Lung (tissue), 12 donors: ENCODE results near the gene KRT13. TPM values are rescaled to one million over a fixed set of nuclear protein-coding genes. Genes with fewer than 3 reads are reported as not detected.

Experiments used
- ATAC-seq: fragments of 200-7000 bp; cut with Tn5 transposase; one replicate; pipeline ENCODE4 v1.9.1; 2020; ENCODE audit warnings: moderate number of reproducible peaks; ENCODE audit not compliant: insufficient read depth, low FRiP score
- DNase-seq, 3 donors: peaks; one replicate each; pipeline ENCODE4 v3.0.0-alpha.2; 2013 to 2017
- H3K27ac ChIP-seq, 2 donors: one replicate each; pipeline ENCODE4 v1.5.1; 2013; ENCODE audit warnings: mild to moderate bottlenecking in 2 of 2, moderate library complexity in 2 of 2, control low read depth in 1 of 2, inconsistent platforms in 1 of 2, low read depth in 1 of 2, low read length in 1 of 2
- H3K27me3 ChIP-seq, 3 donors: one replicate each; pipeline ENCODE4 v1.5.1; 2013; ENCODE audit warnings: low read length in 2 of 3; ENCODE audit not compliant: control insufficient read depth in 3 of 3, insufficient read depth in 3 of 3
- H3K36me3 ChIP-seq, 4 donors: one replicate each; pipeline ENCODE4 v1.5.1; 2013; ENCODE audit warnings: low read length in 4 of 4, mild to moderate bottlenecking in 1 of 4, moderate library complexity in 1 of 4; ENCODE audit not compliant: control insufficient read depth in 4 of 4, insufficient read depth in 4 of 4
- H3K4me1 ChIP-seq, 5 donors: one replicate each; pipeline ENCODE4 v1.5.1; 2013; ENCODE audit warnings: low read length in 5 of 5, mild to moderate bottlenecking in 2 of 5, moderate library complexity in 1 of 5; ENCODE audit not compliant: control insufficient read depth in 5 of 5, insufficient read depth in 5 of 5
- H3K4me3 ChIP-seq: one replicate; pipeline ENCODE4 v1.5.1; 2013; ENCODE audit warnings: mild to moderate bottlenecking, control low read depth, moderate library complexity
- H3K9ac ChIP-seq, 2 donors: one replicate each; pipeline ENCODE4 v1.5.1; 2013; ENCODE audit warnings: low read length in 2 of 2, control low read depth in 1 of 2; ENCODE audit not compliant: insufficient read depth in 1 of 2
- H3K9me3 ChIP-seq, 4 donors: one replicate each; pipeline ENCODE4 v1.5.1; 2013; ENCODE audit warnings: low read length in 3 of 4, mild to moderate bottlenecking in 1 of 4, moderate library complexity in 1 of 4; ENCODE audit not compliant: control insufficient read depth in 4 of 4, insufficient read depth in 3 of 4
- CTCF ChIP-seq: IDR thresholded peaks from 2 replicates; pipeline ENCODE4 v1.5.1; 2012; ENCODE audit warnings: mild to moderate bottlenecking; ENCODE audit errors: control extremely low read depth, extremely low read depth
- WGBS, 2 donors: extraction: QIAGEN DNeasy Blood & Tissue Kit; methylation state at CpG; one replicate each; pipeline ENCODE4 v1.1.7; 2013; 5-methylcytosine and 5-hydroxymethylcytosine counted together
- polyA plus RNA-seq, 2 donors: library from polyadenylated mRNA; stranded (reverse); fragments of 200-250 nt; gene quantifications; one replicate each; pipeline ENCODE4 v1.2.1, GENCODE V29; 2013
- total RNA-seq, 2 donors: library from RNA; depleted of rRNA in 1 of 2; stranded (reverse); fragments of >200 nt in 1 of 2; gene quantifications; one replicate each; pipeline ENCODE4 v1.2.1, GENCODE V29; 2014 to 2021
- donor health status: control.
- donor health status: control.
- donor health status: Bipolar disorder and iron deficiency.
- donor health status: healthy.
- donor health status: DM: yes; HTN: yes; CAD: no.

The KRT13 gene
- total and polyA plus RNA-seq, 4 donors, result 4.0 to 16.1 (median 9.8) TPM

GRCh38 chr17:41542357-41542756, 36.9 kb upstream of the KRT13 start:
- Histone ChIP-seq H3K36me3 (no peaks in the 10 kb centered on the region), H3K4me3 (no peak overlapping the region), H3K27me3 (no peaks in the 10 kb centered on the region), H3K9me3 (peaks cover 0 to 5% (median 0%) of the 10 kb centered on the region in 4 donors), H3K4me1 (peaks cover 0 to 12% (median 0%) of the 10 kb centered on the region in 5 donors), H3K9ac (no peak overlapping the region), H3K27ac (no peak overlapping the region)
- 52 to 82% methylated on average over 2 of the region's 2 CpGs for WGBS, 2 donors
- TF ChIP-seq CTCF, result no peak
- no peak for DNase-seq
- ATAC-seq, result no peak

GRCh38 chr17:41540921-41541625, 35.7 kb upstream of the KRT13 start:
- Histone ChIP-seq H3K4me3 (no peak overlapping the region), H3K27ac (no peak overlapping the region), H3K4me1 (peaks cover 0 to 12% (median 0%) of the 10 kb centered on the region in 5 donors), H3K36me3 (no peaks in the 10 kb centered on the region), H3K9me3 (no peaks in the 10 kb centered on the region), H3K9ac (no peak overlapping the region), H3K27me3 (no peaks in the 10 kb centered on the region)
- ATAC-seq (no peak), DNase-seq (no peak)
- WGBS, 2 donors, result 84 to 90% methylated on average over 10 of the region's 10 CpGs
- TF ChIP-seq CTCF, result no peak

GRCh38 chr17:41539979-41540701, 34.7 kb upstream of the KRT13 start:
- Histone ChIP-seq H3K4me3 (no peak overlapping the region), H3K9me3 (no peaks in the 10 kb centered on the region), H3K27me3 (no peaks in the 10 kb centered on the region), H3K9ac (no peak overlapping the region), H3K36me3 (no peaks in the 10 kb centered on the region), H3K4me1 (peaks cover 0 to 12% (median 0%) of the 10 kb centered on the region in 5 donors), H3K27ac (no peak overlapping the region)
- TF ChIP-seq CTCF, result no peak
- WGBS, 2 donors, result 71 to 75% methylated on average over 7 of the region's 7 CpGs
- no peak for DNase-seq
- ATAC-seq, result no peak
